ENCODE results near the gene HLF.

The HLF gene

DNA sequence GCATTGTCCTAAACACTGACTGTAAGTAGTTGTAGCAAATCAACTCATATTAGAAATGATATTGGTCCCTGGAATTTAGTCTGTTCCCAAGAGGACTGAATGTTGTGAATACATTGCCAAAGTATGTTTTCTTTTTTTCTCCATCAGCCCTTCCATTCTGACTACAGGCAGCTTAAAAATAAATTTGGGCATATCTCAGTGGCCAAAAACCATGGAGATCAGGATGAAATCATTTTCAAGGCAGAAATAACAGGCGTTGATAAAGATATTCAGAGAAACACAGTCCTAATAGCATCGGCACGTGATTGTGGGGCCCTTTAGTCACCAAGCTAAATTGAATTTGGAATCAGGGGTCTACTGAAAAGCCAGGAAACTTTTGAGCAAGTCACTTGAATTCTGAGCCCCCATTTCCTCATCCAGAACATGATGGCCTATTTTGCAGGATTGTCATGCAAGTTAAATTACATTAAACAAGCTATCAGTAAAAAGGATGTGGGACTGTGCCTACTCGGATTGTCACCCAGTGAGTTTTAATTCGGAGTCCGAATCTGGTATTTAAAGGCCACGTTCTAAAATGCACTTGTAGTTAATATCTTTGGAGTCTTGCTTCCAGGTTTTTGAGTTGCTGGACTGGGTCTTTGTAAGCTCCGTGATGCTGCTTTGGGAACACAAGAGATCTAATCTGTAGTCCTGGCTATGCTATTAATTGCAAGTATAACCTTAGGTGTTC, 17.1 kb downstream of the HLF start:
- no peak overlapping the region for H3K4me3 ChIP-seq (ENCODE audit: low read depth, low read length)
- TF ChIP-seq, protein P1, sequence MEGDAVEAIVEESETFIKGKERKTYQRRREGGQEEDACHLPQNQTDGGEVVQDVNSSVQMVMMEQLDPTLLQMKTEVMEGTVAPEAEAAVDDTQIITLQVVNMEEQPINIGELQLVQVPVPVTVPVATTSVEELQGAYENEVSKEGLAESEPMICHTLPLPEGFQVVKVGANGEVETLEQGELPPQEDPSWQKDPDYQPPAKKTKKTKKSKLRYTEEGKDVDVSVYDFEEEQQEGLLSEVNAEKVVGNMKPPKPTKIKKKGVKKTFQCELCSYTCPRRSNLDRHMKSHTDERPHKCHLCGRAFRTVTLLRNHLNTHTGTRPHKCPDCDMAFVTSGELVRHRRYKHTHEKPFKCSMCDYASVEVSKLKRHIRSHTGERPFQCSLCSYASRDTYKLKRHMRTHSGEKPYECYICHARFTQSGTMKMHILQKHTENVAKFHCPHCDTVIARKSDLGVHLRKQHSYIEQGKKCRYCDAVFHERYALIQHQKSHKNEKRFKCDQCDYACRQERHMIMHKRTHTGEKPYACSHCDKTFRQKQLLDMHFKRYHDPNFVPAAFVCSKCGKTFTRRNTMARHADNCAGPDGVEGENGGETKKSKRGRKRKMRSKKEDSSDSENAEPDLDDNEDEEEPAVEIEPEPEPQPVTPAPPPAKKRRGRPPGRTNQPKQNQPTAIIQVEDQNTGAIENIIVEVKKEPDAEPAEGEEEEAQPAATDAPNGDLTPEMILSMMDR (IDR thresholded peaks at IDR 0.05; ENCODE audit: low read depth, low read length) = no peak

DNA sequence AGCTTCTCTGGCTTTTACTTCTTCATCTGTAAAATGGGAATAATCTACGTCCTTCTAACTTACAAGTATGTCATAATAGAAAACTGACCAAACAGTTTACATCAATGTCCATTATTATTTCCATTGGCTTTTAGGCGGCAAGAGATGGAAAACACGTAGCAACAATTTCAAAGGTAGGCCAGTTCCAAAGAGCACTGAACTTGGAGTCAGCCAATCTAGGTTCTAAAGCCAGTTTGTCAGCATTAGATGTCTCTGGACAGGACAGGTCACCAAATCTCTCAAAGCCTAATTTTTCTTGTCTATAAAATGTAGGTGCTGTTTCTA, 17.6 kb downstream of the HLF start:
- H3K4me3 ChIP-seq (ENCODE audit: low read depth, low read length) = no peak overlapping the region
- TF ChIP-seq, protein P1 (IDR thresholded peaks at IDR 0.05; ENCODE audit: low read depth, low read length) = no peak

DNA sequence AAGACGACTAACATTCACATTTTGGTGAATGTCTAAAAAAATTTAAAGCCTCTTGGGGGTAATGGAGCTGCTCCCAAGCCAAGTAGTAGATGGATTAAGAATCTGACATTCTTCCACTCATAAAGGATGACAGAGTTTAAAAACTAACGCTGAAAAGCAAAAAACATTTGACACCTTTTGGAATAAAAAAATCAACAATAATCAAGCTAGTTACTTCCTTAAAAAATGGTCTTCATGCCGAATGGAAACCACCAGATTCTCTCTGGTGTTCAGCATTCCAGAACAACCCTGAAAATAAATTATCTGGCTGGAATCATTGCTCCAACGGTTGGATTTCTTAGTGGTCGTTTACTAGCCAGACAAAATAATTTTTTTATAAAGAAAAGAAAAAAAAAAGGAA, 18.0 kb downstream of the HLF start:
- H3K4me3 ChIP-seq (ENCODE audit: low read depth, low read length) = no peak overlapping the region
- TF ChIP-seq, protein P1 (IDR thresholded peaks at IDR 0.05; ENCODE audit: low read depth, low read length) = no peak

DNA sequence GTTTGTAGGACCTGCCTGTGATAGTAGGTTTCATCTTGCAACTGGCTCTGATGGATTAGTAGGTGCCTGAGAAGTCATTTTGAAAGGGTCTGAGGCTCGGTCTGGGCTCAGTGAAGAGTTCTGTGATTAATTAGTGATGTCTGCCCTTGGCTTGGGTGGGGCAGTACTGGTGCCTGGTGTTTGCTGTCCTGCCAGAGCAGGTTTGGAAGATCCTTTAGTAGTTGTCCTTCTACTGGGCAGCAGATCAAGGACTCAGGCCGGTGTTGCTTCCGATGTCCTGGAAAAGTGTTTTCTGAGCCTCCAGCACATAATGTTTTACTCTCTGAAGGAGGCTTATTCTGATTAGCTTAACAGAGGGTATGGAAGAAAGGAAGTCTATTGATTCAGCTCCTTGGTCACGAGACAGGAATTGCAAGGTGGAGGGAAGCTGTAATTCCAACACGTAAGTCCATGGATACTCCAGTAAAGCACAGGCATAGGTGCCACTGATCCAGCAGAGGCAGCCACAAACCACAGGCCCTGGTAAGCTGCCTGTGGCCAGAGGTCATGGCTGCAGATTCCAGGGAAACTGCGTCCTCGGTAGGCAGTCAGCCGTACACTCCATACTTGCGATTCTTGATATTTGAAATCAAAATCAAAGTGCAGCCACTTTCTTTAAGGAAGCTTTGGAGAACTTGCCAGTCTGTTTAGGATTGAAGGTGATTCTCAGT, 18.7 kb downstream of the HLF start:
- TF ChIP-seq, protein P1 (IDR thresholded peaks at IDR 0.05; ENCODE audit: low read depth, low read length) = no peak
- no peak overlapping the region for H3K4me3 ChIP-seq (ENCODE audit: low read depth, low read length)

DNA sequence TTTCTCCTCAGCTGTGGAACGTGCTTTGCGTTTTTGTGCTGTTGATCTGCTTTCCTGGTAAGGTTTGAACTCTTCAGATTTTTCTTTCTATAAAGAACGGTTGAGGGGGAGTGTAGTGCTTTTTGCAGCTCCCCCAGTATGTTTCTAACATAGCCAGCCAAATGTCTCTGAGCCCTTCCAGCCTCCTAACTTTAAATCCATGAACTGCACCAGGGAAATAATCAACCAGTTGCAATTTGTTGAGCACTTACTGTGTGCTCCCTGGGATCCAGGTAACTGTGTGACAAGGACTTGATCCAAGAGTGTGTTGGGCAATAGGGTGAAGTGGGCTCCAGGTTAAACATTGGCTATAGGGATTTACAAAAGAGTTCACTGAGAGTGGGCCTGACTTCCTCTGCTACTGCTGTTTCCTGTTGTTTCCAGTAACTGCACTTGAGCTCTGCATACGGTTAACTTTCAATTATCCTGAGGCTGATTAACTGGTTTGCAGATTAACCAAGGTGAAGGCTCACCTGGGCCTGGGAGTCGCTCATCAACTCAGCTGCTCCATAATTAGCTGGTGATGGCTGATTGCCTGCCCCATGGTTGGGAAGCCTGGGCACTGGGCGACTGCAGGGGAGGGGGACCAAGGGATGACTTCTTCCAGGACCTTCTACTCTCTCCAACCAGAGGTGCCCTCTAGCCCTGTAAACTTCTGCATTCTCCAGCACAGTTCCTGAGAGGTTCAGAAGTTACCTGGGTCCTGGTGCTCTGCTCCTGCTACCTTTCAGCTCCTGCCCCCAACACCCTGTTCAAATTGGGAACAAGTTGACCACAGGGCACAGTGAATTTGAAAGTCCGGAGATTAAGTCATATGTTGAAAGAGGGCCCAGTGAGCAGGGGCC, 19.5 kb downstream of the HLF start:
- TF ChIP-seq, protein P1 (IDR thresholded peaks at IDR 0.05; ENCODE audit: low read depth, low read length) = no peak
- H3K4me3 ChIP-seq (ENCODE audit: low read depth, low read length) = no peak overlapping the region

DNA sequence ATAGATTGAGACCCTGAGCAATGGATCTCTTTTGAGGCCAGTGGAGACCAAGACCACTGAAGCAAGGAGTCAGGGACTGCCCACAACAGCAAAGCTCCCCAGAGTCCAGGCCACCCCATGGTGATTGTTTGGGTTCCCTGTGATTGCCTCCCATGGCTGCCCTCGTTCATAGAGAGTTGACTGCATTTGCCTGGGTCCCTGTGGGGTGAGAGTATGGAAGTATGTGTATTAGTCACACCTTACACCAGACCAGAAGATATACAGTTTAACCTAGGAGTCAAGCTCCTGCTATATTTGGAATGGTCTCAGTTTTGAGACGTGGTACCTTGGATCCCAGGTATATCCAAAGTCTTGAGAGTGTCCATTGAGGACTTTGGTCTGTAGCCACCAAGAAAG, 20.2 kb downstream of the HLF start:
- TF ChIP-seq, protein P1 (IDR thresholded peaks at IDR 0.05; ENCODE audit: low read depth, low read length) = no peak
- no peak overlapping the region for H3K4me3 ChIP-seq (ENCODE audit: low read depth, low read length)
